Activated naive CD8-positive, alpha-beta T cell treated with anti-CD3 and anti-CD28 coated beads, Interleukin-2, amount 10 ng/mL, durations not matched to agents 7 days and 5 days (primary cell): ENCODE data around the gene TADA2A. TPM values are rescaled to one million over a fixed set of nuclear protein-coding genes. Genes with fewer than 3 reads are reported as not detected.
"Not testable (repeated sequence)": the region's sequence is repeated elsewhere in the genome, so short reads cannot be mapped to it uniquely, and the experiment has no call there.

Experiments used
- ATAC-seq: fragments of 150-1000 bp; cut with Tn5 transposase; one replicate; pipeline ENCODE4 v1.10.0; 2021; ENCODE audit warnings: low read depth, moderate library complexity
- POLR2A ChIA-PET: fragments of 350-600 bp; sonication (Branson Sonifier 250); formaldehyde crosslinking; loops from one replicate; lab custom pipeline; 2021; ENCODE audit warnings: antibody characterized with exemption; lab: Charles Lee
- DNase-seq: peaks from one replicate; pipeline ENCODE4 v3.0.0; 2021
- H3K27ac Mint-ChIP-seq: one replicate; pipeline ENCODE4 v1.8.0; 2022; ENCODE audit warnings: mild to moderate bottlenecking, mixed read lengths
- H3K27me3 Mint-ChIP-seq: one replicate; pipeline ENCODE4 v1.8.0; 2022; ENCODE audit warnings: mild to moderate bottlenecking, moderate library complexity, mixed read lengths
- H3K36me3 Mint-ChIP-seq: one replicate; pipeline ENCODE4 v1.8.0; 2021; ENCODE audit warnings: mild to moderate bottlenecking, mixed read lengths
- H3K4me1 Mint-ChIP-seq: one replicate; pipeline ENCODE4 v1.8.0; 2021; ENCODE audit warnings: mixed read lengths
- H3K4me3 Mint-ChIP-seq: one replicate; pipeline ENCODE4 v1.8.0; 2022; ENCODE audit warnings: mild to moderate bottlenecking, moderate library complexity, mixed read lengths
- H3K9me3 Mint-ChIP-seq: one replicate; pipeline ENCODE4 v1.8.0; 2021; ENCODE audit warnings: mixed read lengths
- total RNA-seq, 2 experiments: library from RNA; stranded (reverse); gene quantifications; one replicate each; pipeline ENCODE4 v1.2.3, GENCODE V29; 2021

Gene TADA2A
- total RNA-seq, 2 experiments from 2014 or later = 34.5 to 35.8 TPM

DNA sequence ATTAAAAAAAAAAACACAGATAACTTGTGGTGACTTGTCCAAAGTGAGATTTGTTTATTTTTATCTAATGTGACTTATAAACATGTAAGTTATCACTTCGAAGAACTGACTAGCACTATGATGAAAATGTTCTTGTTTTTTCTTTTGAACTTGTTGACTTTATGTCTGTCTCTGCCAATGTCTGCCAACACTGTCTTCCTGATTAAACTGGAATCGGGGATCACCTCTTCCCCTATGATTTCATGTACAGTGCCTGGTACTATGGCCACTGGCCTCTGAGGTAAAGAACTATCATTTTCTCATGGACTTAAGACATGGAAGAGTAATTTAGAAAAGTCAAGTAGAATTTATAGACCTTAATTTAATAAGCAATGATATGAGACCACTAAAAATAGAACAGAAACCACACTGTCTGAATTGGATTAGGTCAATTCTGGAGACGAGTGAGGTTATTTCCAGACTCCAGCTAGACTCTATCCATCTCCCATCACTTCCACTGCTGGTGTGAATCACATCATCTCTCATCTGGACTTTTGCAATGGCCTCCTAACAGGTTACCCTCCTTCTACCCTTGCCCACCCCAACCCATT is 22.0 kb upstream of the TADA2A start:
- no peaks in the 10 kb centered on the region for H3K4me1 Mint-ChIP-seq
- H3K27ac Mint-ChIP-seq = no peak overlapping the region
- no peaks in the 10 kb centered on the region for H3K9me3 Mint-ChIP-seq

DNA sequence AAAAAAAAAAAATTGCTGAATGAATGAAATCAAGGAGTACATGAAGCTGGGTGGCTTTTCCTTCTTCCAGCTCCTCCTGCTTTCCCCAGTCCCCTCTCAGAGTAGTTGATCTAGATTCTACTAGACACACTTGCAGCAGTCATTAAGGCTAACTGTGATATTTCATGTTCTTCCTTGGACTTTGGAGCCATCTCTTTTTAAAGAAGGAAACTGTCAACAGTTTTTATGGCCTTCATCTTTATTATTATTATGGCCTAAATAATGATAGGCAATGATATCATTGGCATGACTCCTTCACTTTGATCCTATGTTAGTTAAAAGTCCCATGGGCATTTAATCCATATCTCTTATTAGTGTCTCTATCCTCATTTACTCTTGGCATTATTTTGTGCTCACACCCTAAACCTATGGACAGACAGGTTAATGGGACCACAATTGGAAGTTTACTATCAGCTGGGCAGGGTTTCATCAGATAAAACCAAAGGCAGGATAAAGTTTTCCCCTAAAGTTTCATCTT is 21.2 kb upstream of the TADA2A start:
- H3K27me3 Mint-ChIP-seq = peaks cover 6% of the 10 kb centered on the region
- no peaks in the 10 kb centered on the region for H3K36me3 Mint-ChIP-seq
- H3K27ac Mint-ChIP-seq = no peak overlapping the region
- DNase-seq = no peak
- H3K4me3 Mint-ChIP-seq = no peak overlapping the region
- H3K4me1 Mint-ChIP-seq = no peaks in the 10 kb centered on the region
- POLR2A ChIA-PET = no interaction called here
- ATAC-seq = no peak
- H3K9me3 Mint-ChIP-seq = no peaks in the 10 kb centered on the region

More for the DNA sequence above, 22.0 kb upstream of the TADA2A start:
- Mint-ChIP-seq H3K4me3 (no peak overlapping the region), H3K27me3 (peaks cover 6% of the 10 kb centered on the region), H3K36me3 (no peaks in the 10 kb centered on the region)
- no peak for DNase-seq
- no peak for ATAC-seq
- POLR2A ChIA-PET = no interaction called here

- H3K4me3 Mint-ChIP-seq = no peak overlapping the region
- POLR2A ChIA-PET = no interaction called here
- no peaks in the 10 kb centered on the region for H3K9me3 Mint-ChIP-seq
- DNase-seq (no peak), ATAC-seq (no peak)
- H3K27me3 Mint-ChIP-seq = peaks cover 6% of the 10 kb centered on the region
- peaks cover 3% of the 10 kb centered on the region for H3K4me1 Mint-ChIP-seq
- no peaks in the 10 kb centered on the region for H3K36me3 Mint-ChIP-seq
- H3K27ac Mint-ChIP-seq = no peak overlapping the region
Measured at GRCh38 chr17:37386462-37386861, 20.2 kb upstream of the TADA2A start.

- Mint-ChIP-seq H3K27me3 (no peaks in the 10 kb centered on the region), H3K9me3 (no peaks in the 10 kb centered on the region), H3K27ac (no peak overlapping the region), H3K4me3 (no peak overlapping the region), H3K36me3 (no peaks in the 10 kb centered on the region), H3K4me1 (peaks cover 17% of the 10 kb centered on the region)
- no peak for ATAC-seq
- no peak for DNase-seq
- POLR2A ChIA-PET = interaction anchor here (0.5 to 0.6 kb wide), 2 partner anchors 65 to 493 kb away, joined by 3 to 4 read pairs; no protein-coding TSS in a partner anchor
Measured at GRCh38 chr17:37388266-37388665, 18.4 kb upstream of the TADA2A start.

DNA sequence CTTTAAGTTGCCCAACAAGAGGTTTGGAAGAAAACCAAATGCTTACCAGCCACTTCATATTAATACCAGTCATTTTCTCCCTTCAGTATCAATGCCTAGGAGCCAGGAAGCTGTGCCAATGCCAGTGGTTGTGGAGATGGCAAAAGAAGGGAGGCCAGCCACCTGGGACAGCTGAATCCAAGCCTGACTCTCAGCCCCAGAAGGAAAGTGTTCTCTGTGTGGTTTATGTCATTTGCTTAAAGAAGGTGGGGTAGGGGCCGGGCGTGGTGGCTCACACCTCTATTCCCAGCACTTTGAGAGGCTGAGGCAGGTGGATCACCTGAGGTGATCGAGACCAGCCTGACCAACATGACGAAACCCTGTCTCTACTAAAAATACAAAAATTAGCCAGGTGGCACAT is 17.5 kb upstream of the TADA2A start:
- no peaks in the 10 kb centered on the region for H3K36me3 Mint-ChIP-seq
- POLR2A ChIA-PET = no interaction called here
- H3K27ac Mint-ChIP-seq = no peak overlapping the region

DNA sequence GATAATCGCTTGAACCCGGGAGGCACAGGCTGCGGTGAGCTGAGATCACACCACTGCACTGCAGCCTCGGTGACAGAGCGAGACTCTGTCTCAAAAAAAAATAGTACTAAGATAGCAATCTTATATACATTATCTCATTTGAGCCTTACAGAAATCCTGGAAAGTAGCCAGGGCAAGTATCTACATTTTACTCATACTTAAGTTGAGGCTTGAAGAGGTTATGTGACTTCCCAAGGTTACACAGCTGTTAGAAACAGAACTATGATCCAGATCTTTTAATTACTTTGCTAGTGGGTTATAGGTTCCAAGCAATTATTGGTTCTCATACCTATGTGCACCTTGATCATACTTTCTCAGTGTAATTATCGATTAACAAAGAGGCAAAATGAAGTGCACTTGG is 15.5 kb upstream of the TADA2A start:
- H3K4me3 Mint-ChIP-seq = no peak overlapping the region
- ATAC-seq (no peak), DNase-seq (no peak)
- POLR2A ChIA-PET = interaction anchor here (1.0 kb wide), 1 partner anchor 16 kb away, joined by 3 read pairs; no protein-coding TSS in a partner anchor
- H3K27ac Mint-ChIP-seq = no peak overlapping the region
- no peaks in the 10 kb centered on the region for H3K27me3 Mint-ChIP-seq
- no peaks in the 10 kb centered on the region for H3K9me3 Mint-ChIP-seq
- peaks cover 19% of the 10 kb centered on the region for H3K4me1 Mint-ChIP-seq
- no peaks in the 10 kb centered on the region for H3K36me3 Mint-ChIP-seq

More for the DNA sequence above, 17.5 kb upstream of the TADA2A start:
- Mint-ChIP-seq H3K4me1 (peaks cover 19% of the 10 kb centered on the region), H3K4me3 (no peak overlapping the region), H3K27me3 (no peaks in the 10 kb centered on the region), H3K9me3 (no peaks in the 10 kb centered on the region)
- DNase-seq (no peak), ATAC-seq (no peak)

- ATAC-seq (peak; percentile 77), DNase-seq (no peak)
- Mint-ChIP-seq H3K9me3 (no peaks in the 10 kb centered on the region), H3K27ac (peak overlapping the region; percentile 55), H3K4me1 (peaks cover 19% of the 10 kb centered on the region), H3K36me3 (no peaks in the 10 kb centered on the region), H3K4me3 (peak overlapping the region; percentile 27), H3K27me3 (no peaks in the 10 kb centered on the region)
- POLR2A ChIA-PET = interaction anchor here (1.0 kb wide), 1 partner anchor 32 kb away, joined by 4 read pairs; no protein-coding TSS in a partner anchor
Measured at GRCh38 chr17:37392024-37392590, 14.6 kb upstream of the TADA2A start.

DNA sequence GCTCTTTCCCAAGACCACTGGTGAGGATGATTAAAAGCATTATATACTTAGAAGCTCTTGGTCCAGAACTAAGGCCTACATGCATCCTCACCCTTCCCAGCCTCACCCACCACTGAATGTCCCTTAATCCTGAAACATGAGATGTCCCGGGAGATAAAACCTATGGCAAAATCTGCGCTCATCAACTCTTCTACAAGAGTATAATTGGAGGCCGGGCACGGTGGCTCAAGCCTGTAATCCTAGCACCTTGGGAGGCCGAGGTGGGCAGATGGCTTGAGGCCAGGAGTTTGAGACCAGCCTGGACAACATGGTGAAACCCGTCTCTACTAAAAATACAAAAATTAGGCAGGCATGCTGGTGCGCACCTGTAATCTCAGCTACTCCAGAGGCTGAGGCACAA is 13.3 kb upstream of the TADA2A start:
- no peaks in the 10 kb centered on the region for H3K27me3 Mint-ChIP-seq
- H3K4me3 Mint-ChIP-seq = no peak overlapping the region
- DNase-seq (no peak), ATAC-seq (no peak)
- no peak overlapping the region for H3K27ac Mint-ChIP-seq
- H3K9me3 Mint-ChIP-seq = no peaks in the 10 kb centered on the region
- POLR2A ChIA-PET = no interaction called here
- no peaks in the 10 kb centered on the region for H3K36me3 Mint-ChIP-seq
- peaks cover 23% of the 10 kb centered on the region for H3K4me1 Mint-ChIP-seq

DNA sequence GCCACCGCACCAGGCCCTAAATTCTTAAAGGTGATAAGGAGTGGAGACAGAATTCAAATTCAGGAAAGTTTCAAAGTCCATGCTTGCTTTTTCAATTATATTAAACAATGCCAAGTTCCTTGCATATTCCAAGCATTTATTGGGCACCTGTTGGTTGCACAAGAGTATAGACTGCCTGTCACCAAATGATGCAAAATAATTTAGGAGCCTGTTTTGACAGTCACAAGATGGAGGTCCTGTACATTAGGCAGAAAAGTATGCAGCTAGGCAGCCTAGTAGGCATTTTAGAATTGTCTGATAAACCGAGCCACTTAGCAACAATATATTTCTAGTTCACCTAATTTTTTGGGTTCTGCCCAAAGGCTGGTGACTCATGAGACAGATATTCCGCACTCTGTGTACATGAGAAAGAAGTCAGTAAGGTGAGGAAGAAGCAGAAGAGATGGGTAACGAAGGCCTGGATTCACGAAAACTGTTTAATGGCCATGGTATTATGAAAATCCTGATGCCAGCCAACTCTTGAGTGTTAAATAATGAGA is 7.4 kb upstream of the TADA2A start:
- Mint-ChIP-seq H3K4me3 (no peak overlapping the region), H3K27me3 (no peaks in the 10 kb centered on the region), H3K9me3 (no peaks in the 10 kb centered on the region), H3K4me1 (peaks cover 24% of the 10 kb centered on the region), H3K36me3 (peaks cover 4% of the 10 kb centered on the region), H3K27ac (no peak overlapping the region)
- POLR2A ChIA-PET = no interaction called here
- ATAC-seq = no peak
- DNase-seq = no peak

DNA sequence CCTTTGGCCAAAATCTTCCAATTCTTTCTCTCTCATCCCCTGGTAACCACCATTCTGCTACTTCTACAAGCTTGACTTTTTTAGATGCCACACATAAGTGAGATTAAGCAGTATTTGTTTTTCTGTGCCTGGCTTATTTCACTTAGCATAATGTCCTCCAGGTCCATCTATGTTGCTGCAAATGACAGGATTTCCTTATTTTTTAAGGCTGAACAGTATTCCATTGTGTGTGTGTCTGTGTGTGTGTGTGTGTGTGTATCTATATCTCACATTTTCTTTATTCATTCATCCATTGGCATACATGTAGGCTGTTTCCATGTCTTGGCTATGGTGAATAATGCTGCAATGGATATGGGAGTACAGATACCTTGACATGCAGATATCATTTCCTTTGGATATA is 6.2 kb upstream of the TADA2A start:
- Mint-ChIP-seq H3K36me3 (peaks cover 11% of the 10 kb centered on the region), H3K9me3 (no peaks in the 10 kb centered on the region), H3K4me3 (no peak overlapping the region), H3K4me1 (peaks cover 33% of the 10 kb centered on the region), H3K27ac (no peak overlapping the region), H3K27me3 (no peaks in the 10 kb centered on the region)
- ATAC-seq = no peak
- POLR2A ChIA-PET = no interaction called here
- no peak for DNase-seq

DNA sequence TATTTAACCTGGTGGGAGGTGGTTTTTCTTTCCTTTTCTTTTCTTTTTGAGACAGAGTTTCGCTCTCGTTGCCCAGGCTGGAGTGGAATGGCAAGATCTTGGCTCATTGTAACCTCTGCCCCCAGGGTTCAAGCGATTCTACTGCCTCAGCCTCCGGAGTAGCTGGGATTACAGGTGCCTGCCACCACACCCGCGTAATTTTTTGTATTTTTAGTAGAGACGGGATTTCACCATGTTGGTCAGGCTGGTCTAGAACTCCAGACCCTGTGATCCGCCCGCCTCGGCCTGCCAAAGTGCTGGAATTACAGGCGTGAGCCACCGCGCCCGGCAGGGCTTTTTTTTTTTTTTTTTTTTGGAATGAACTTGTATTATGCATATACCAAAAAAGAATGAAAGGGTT is 1.2 kb upstream of the TADA2A start:
- not testable (repeated sequence) for H3K9me3 Mint-ChIP-seq, ATAC-seq, H3K27me3 Mint-ChIP-seq, DNase-seq
- H3K27ac Mint-ChIP-seq = peak overlapping the region; percentile 95
- peaks cover 44% of the 10 kb centered on the region for H3K4me1 Mint-ChIP-seq
- POLR2A ChIA-PET = interaction anchor here (1.1 to 1.4 kb wide), 2 partner anchors 24 to 32 kb away, joined by 4 to 7 read pairs; no protein-coding TSS in a partner anchor
- peak overlapping the region; percentile 97 for H3K4me3 Mint-ChIP-seq
- H3K36me3 Mint-ChIP-seq = peaks cover 21% of the 10 kb centered on the region

GRCh38 chr17:37405955-37406634 is 591 bp upstream of the TADA2A start:
- Mint-ChIP-seq H3K36me3 (peaks cover 26% of the 10 kb centered on the region), H3K4me3 (peak overlapping the region; percentile 97), H3K27ac (peak overlapping the region; percentile 95), H3K9me3 (no peaks in the 10 kb centered on the region), H3K4me1 (peaks cover 44% of the 10 kb centered on the region), H3K27me3 (no peaks in the 10 kb centered on the region)
- ATAC-seq (no peak), DNase-seq (no peak)
- POLR2A ChIA-PET = interaction anchor here (1.1 kb wide), 1 partner anchor 33 kb away, joined by 4 read pairs; no protein-coding TSS in a partner anchor

GRCh38 chr17:37408145-37408479 is 1.4 kb downstream of the TADA2A start:
- Mint-ChIP-seq H3K4me3 (peak overlapping the region; percentile 97), H3K4me1 (peaks cover 38% of the 10 kb centered on the region), H3K27ac (peak overlapping the region; percentile 94), H3K36me3 (peaks cover 35% of the 10 kb centered on the region)
- POLR2A ChIA-PET = interaction anchor here (1.1 to 1.5 kb wide), 6 partner anchors 14 to 863 kb away, joined by 3 to 24 read pairs (median 5); partner anchors contain the start of genes GGNBP2 and SYNRG
- not testable (repeated sequence) for ATAC-seq, H3K27me3 Mint-ChIP-seq, H3K9me3 Mint-ChIP-seq, DNase-seq
